Keratinocyte (primary cell): ENCODE results near the gene LDB1. TPM values are rescaled to one million over a fixed set of nuclear protein-coding genes. Genes with fewer than 3 reads are reported as not detected.

ENCODE experiments used
- DNase-seq: peaks from one replicate; pipeline ENCODE4 v3.0.0-alpha.2; 2011; ENCODE audit warnings: low read depth, missing footprints, low spot score
- FAIRE-seq: peaks from 2 replicates; lab custom pipeline; 2011; peaks lifted over from hg19 to GRCh38; lab: Jason Lieb, UNC
- H2AFZ ChIP-seq: 2 replicates; pipeline ENCODE4 v1.6.0; 2012; ENCODE audit warnings: low read length, control low read depth, inconsistent platforms; ENCODE audit not compliant: control insufficient read depth
- H3K27ac ChIP-seq: 2 replicates; pipeline ENCODE4 v1.5.1; 2011; ENCODE audit warnings: low read length; ENCODE audit not compliant: control insufficient read depth, insufficient read depth
- H3K27me3 ChIP-seq: 3 replicates; pipeline ENCODE4 v1.6.0; 2011; ENCODE audit warnings: low read length; ENCODE audit not compliant: control insufficient read depth, insufficient read depth; ENCODE audit errors: extremely low read depth
- H3K36me3 ChIP-seq, 2 experiments: 2 replicates in 1 of 2; 3 replicates in 1 of 2; pipeline ENCODE4 v1.5.1; 2011; ENCODE audit warnings: low read length in 2 of 2, mild to moderate bottlenecking in 1 of 2; ENCODE audit not compliant: control insufficient read depth in 2 of 2, insufficient read depth in 2 of 2; ENCODE audit errors: extremely low read depth in 1 of 2
- H3K4me1 ChIP-seq: 3 replicates; pipeline ENCODE4 v1.5.1; 2011; ENCODE audit warnings: low read length; ENCODE audit not compliant: control insufficient read depth, insufficient read depth; ENCODE audit errors: extremely low read depth
- H3K4me2 ChIP-seq: 3 replicates; pipeline ENCODE4 v1.6.0; 2011; ENCODE audit warnings: low read depth, low read length; ENCODE audit not compliant: control insufficient read depth, insufficient read depth; ENCODE audit errors: extremely low read depth
- H3K4me3 ChIP-seq, 3 experiments: fragments of 200-600 bp in 1 of 3; sonication (generic) in 1 of 3; 2 replicates in 2 of 3; 3 replicates in 1 of 3; pipeline ENCODE4 v1.5.1; 2011 to 2016; ENCODE audit warnings: low read length in 3 of 3, mild to moderate bottlenecking in 3 of 3, control low read depth in 2 of 3, inconsistent platforms in 1 of 3, low read depth in 1 of 3, mixed read lengths in 1 of 3, mixed run types in 1 of 3, moderate library complexity in 1 of 3; ENCODE audit not compliant: control insufficient read depth in 2 of 3, insufficient read depth in 2 of 3; ENCODE audit errors: extremely low read depth in 1 of 3
- H3K79me2 ChIP-seq: 2 replicates; pipeline ENCODE4 v1.6.0; 2012; ENCODE audit warnings: low read length; ENCODE audit not compliant: control insufficient read depth, insufficient read depth
- H3K9ac ChIP-seq: 3 replicates; pipeline ENCODE4 v1.6.0; 2011; ENCODE audit warnings: low read length; ENCODE audit not compliant: control insufficient read depth, insufficient read depth; ENCODE audit errors: extremely low read depth
- H3K9me1 ChIP-seq: 3 replicates; pipeline ENCODE4 v1.6.0; 2011; ENCODE audit warnings: low read length; ENCODE audit not compliant: control insufficient read depth, insufficient read depth; ENCODE audit errors: extremely low read depth
- H3K9me3 ChIP-seq: 2 replicates; pipeline ENCODE4 v1.5.1; 2012; ENCODE audit warnings: low read depth, low read length; ENCODE audit not compliant: control insufficient read depth
- H4K20me1 ChIP-seq: 3 replicates; pipeline ENCODE4 v1.6.0; 2011; ENCODE audit warnings: low read length; ENCODE audit not compliant: control insufficient read depth, insufficient read depth; ENCODE audit errors: extremely low read depth
- CTCF ChIP-seq, 3 experiments: IDR thresholded peaks in 1 of 3; conservative IDR thresholded peaks in 1 of 3; optimal IDR thresholded peaks in 1 of 3; 2 replicates in 2 of 3; 3 replicates in 1 of 3; pipeline versions ENCODE3 to v1.5.1; 2011; ENCODE audit warnings: low read length in 3 of 3, mild to moderate bottlenecking in 3 of 3, moderate library complexity in 2 of 3, control low read depth in 1 of 3, inconsistent platforms in 1 of 3; ENCODE audit not compliant: insufficient read depth in 2 of 3; ENCODE audit errors: extremely low read depth in 1 of 3
- EZH2 ChIP-seq: IDR thresholded peaks from one replicate; pipeline ENCODE4 v1.6.1; 2012; ENCODE audit warnings: inconsistent platforms, mild to moderate bottlenecking, low read length, moderate library complexity
- dilution Hi-C: fragments of 300-500 bp; cut with MboI; formaldehyde crosslinking; loops from one replicate; pipeline ENCODE4 v1.7.0; 2020; ENCODE audit warnings: low sequenced_read_pairs; ENCODE audit not compliant: extremely low pct_ligation_motif_present
- polyA plus RNA-seq, 5 experiments: library from polyadenylated mRNA; depleted of rRNA in 3 of 5; stranded (reverse) in 3 of 5; stranded (forward) in 1 of 5; unstranded in 1 of 5; fragments of >200 nt; gene quantifications; 1 replicate in 1 of 5; 2 replicates in 3 of 5; 3 replicates in 1 of 5; pipeline versions ENCODE4 v1.2.1 to v1.2.3, GENCODE V29; 2011 to 2012; ENCODE audit warnings: missing spikeins in 2 of 5, low read depth in 1 of 5, low replicate concordance in 1 of 5

LDB1 gene
- polyA plus RNA-seq, 1 donor (not counting 4 experiments of a cell fraction or from before 2014, with no cell fraction given): 97.3 TPM

GRCh38 chr10:102163342-102163989, 43.3 kb upstream of the LDB1 start:
- Histone ChIP-seq H3K9ac (no peak overlapping the region), H3K27me3 (no peaks in the 10 kb centered on the region), H3K9me1 (no peaks in the 10 kb centered on the region), H3K36me3 (peaks cover 33 to 34% of the 10 kb centered on the region in 2 experiments), H3K27ac (no peak overlapping the region), H3K4me2 (no peak overlapping the region), H2AFZ (no peak overlapping the region), H4K20me1 (no peaks in the 10 kb centered on the region), H3K79me2 (peaks cover 2% of the 10 kb centered on the region), H3K4me3 (no peak overlapping the region), H3K9me3 (no peaks in the 10 kb centered on the region), H3K4me1 (no peaks in the 10 kb centered on the region)
- dilution Hi-C loops: no loop called here
- DNase-seq: no peak
- TF ChIP-seq EZH2 (no peak), CTCF (optimal IDR thresholded peaks at IDR 0.05 in 1 of 3, IDR thresholded peaks at IDR 0.05 in 1 of 3, conservative IDR thresholded peaks at IDR 0.05 in 1 of 3; ENCODE audit: extremely low read depth in 1 of 3, insufficient read depth in 2 of 3, low read length in 3 of 3) (no peak)
- FAIRE-seq: no peak

- TF ChIP-seq CTCF (optimal IDR thresholded peaks at IDR 0.05 in 1 of 3, IDR thresholded peaks at IDR 0.05 in 1 of 3, conservative IDR thresholded peaks at IDR 0.05 in 1 of 3; ENCODE audit: extremely low read depth in 1 of 3, insufficient read depth in 2 of 3, low read length in 3 of 3) (no peak), EZH2 (no peak)
- DNase-seq: no peak
- H4K20me1 ChIP-seq: peaks cover 6% of the 10 kb centered on the region
- no peaks in the 10 kb centered on the region for H3K9me1 ChIP-seq
- peaks cover 30% of the 10 kb centered on the region for H3K79me2 ChIP-seq
- dilution Hi-C loops: no loop called here
- H2AFZ ChIP-seq: no peak overlapping the region
- no peak overlapping the region for H3K9ac ChIP-seq
- no peak overlapping the region for H3K27ac ChIP-seq
- H3K9me3 ChIP-seq: no peaks in the 10 kb centered on the region
- H3K4me2 ChIP-seq: no peak overlapping the region
- FAIRE-seq: no peak
- no peaks in the 10 kb centered on the region for H3K4me1 ChIP-seq
- peaks cover 42 to 52% of the 10 kb centered on the region in 2 experiments for H3K36me3 ChIP-seq
- H3K27me3 ChIP-seq: no peaks in the 10 kb centered on the region
- H3K4me3 ChIP-seq: no peak overlapping the region
These were observed 39.7 kb upstream of the LDB1 start for GRCh38 chr10:102159831-102160230.
